ENCODE data around the gene WDR46. TPM values are rescaled to one million over a fixed set of nuclear protein-coding genes. Genes with fewer than 3 reads are reported as not detected.

WDR46 gene
- total and polyA plus RNA-seq, 10 of the 15 experiments (the other 5 are each of a cell fraction or from before 2014, with no cell fraction given) = 10.1 to 147 (median 86.0) TPM

GRCh38 chr6:33299237-33299944 is 10.4 kb upstream of the WDR46 start:
- Histone ChIP-seq H3K4me2 (ENCODE audit: control insufficient read depth, insufficient read depth) (peak overlapping the region; percentile 86), H3K4me3 (peak overlapping the region; percentile 100), H2AFZ (ENCODE audit: control insufficient read depth, low read depth, low read length) (peak overlapping the region; percentile 68), H3K27me3 (replicated peaks in 1 of 2; ENCODE audit: control insufficient read depth in 2 of 2, insufficient read depth in 2 of 2, low read length in 1 of 2) (no peaks in the 10 kb centered on the region), H3K79me2 (ENCODE audit: control insufficient read depth, insufficient read depth, low read length) (peaks cover 4% of the 10 kb centered on the region; the same call in 1 of the 2 replicates), H4K20me1 (ENCODE audit: control insufficient read depth, insufficient read depth) (no peaks in the 10 kb centered on the region), H3K36me3 (ENCODE audit: control insufficient read depth in 2 of 2, insufficient read depth in 2 of 2, low read length in 1 of 2) (peaks cover 7 to 10% of the 10 kb centered on the region in 2 experiments), H3K9me3 (replicated peaks; ENCODE audit: control insufficient read depth, insufficient read depth, low read length) (no peaks in the 10 kb centered on the region), H3K9ac (ENCODE audit: control insufficient read depth, insufficient read depth, low read length) (peak overlapping the region; percentile 82), H3K27ac (ENCODE audit: control insufficient read depth, insufficient read depth) (peak overlapping the region; percentile 86), H3K4me1 (ENCODE audit: control insufficient read depth, insufficient read depth, low read length) (peaks cover 11% of the 10 kb centered on the region)
- ChIA-PET SMC1A (ENCODE audit: uncharacterized antibody, unreplicated experiment) (interaction anchor here (0.8 to 1.6 kb wide), 6 partner anchors 11 to 45 kb away, joined by 3 to 10 read pairs (median 4); partner anchors contain the start of genes B3GALT4, RPS18, VPS52 and ZBTB22), RAD21 (ENCODE audit: unreplicated experiment) (interaction anchor here (0.7 to 2.0 kb wide), 16 partner anchors 10 to 272 kb away, joined by 3 to 14 read pairs (median 4); partner anchors contain the start of genes B3GALT4, PFDN6, RPS18 and SYNGAP1), CTCF (interaction anchor here (0.9 to 4.5 kb wide), 11 partner anchors 9 to 126 kb away, joined by 3 to 30 read pairs (median 5); partner anchors contain the start of genes B3GALT4, CUTA, PFDN6 and RPS18), POLR2A (interaction anchor here (0.6 to 3.4 kb wide), 10 partner anchors 10 to 172 kb away, joined by 3 to 41 read pairs (median 7); partner anchors contain the start of genes B3GALT4, PFDN6, RING1 and RPS18)
- 1% methylated on average over 54 of the region's 54 CpGs for WGBS (ENCODE audit: insufficient coverage, insufficient replicate concordance, low lambda C conversion rate, missing lambda C conversion rate)
- BruUV-seq (replicated peaks) = TSS peak; percentile 94
- DNase-seq (ENCODE audit: low read depth, low spot score) (peak; percentile 69), FAIRE-seq (peak; percentile 91), ATAC-seq (peak; percentile 89)
- intact Hi-C loops (cut with micrococcal nuclease; ENCODE audit: unreplicated experiment) (loop anchor here (1.0 kb wide), 2 partner anchors 15 to 22 kb away; partner anchors contain the start of genes B3GALT4 and TAPBP), in situ Hi-C loops (cut with MboI) (no loop called here)
- TF ChIP-seq RAD21 (IDR thresholded peaks at IDR 0.05; ENCODE audit: insufficient read depth, low read depth, low read length) (no peak), SREBF1 (IDR thresholded peaks at IDR 0.05; ENCODE audit: low read length) (no peak), GABPA (IDR thresholded peaks at IDR 0.05; ENCODE audit: low read depth) (peak; percentile 85), CREB1 (IDR thresholded peaks at IDR 0.05; ENCODE audit: low read depth) (peak; percentile 27), ZSCAN29 (IDR thresholded peaks at IDR 0.05) (peak; percentile 57; the same call in 1 of the 2 replicates), MYB (IDR thresholded peaks at IDR 0.05; ENCODE audit: borderline replicate concordance, low read depth, low read length) (no peak), SRF (IDR thresholded peaks at IDR 0.05; ENCODE audit: low read depth in 2 of 2, low read length in 2 of 2) (peak; percentile 59 to 89), CHD2 (IDR thresholded peaks at IDR 0.05; ENCODE audit: borderline replicate concordance, low read depth, low read length) (no peak), ZNF622 (IDR thresholded peaks at IDR 0.05) (no peak), TCF12 (IDR thresholded peaks at IDR 0.05; ENCODE audit: low read depth, low read length) (no peak), PRDM15 (CRISPR knock-in tag; IDR thresholded peaks at IDR 0.05) (no peak), ATF7 (IDR thresholded peaks at IDR 0.05; ENCODE audit: low read depth) (peak; percentile 48; the same call in 1 of the 2 replicates), NFYA (IDR thresholded peaks at IDR 0.05; ENCODE audit: borderline replicate concordance, low read depth, low read length) (no peak), RELA (IDR thresholded peaks at IDR 0.05; ENCODE audit: borderline replicate concordance, partially characterized antibody) (no peak), NRF1 (conservative IDR thresholded peaks at IDR 0.05; ENCODE audit: low read depth, low read length) (no peak), BRCA1 (IDR thresholded peaks at IDR 0.05; ENCODE audit: low read depth, low read length) (no peak), BCL3 (IDR thresholded peaks at IDR 0.05; ENCODE audit: borderline replicate concordance, insufficient read depth, low read depth, low read length, poor library complexity, severe bottlenecking) (peak; percentile 92), RAD51 (IDR thresholded peaks at IDR 0.05) (no peak), TAF1 (IDR thresholded peaks at IDR 0.05; ENCODE audit: borderline replicate concordance, low read depth, low read length) (peak; percentile 76; the same call in 1 of the 2 replicates)

Measured in GM12878 (cell line).